Suprapubic skin (tissue), 4 donors: Measurements from ENCODE around the gene RNF166.

Experiments used
- CTCF ChIP-seq, 2 donors: fragments of 200-600 bp in 1 of 2; fragments of 450-650 bp in 1 of 2; sonication (generic) in 1 of 2; IDR thresholded peaks; one replicate each; pipeline ENCODE4 v1.5.1; 2016 to 2019; ENCODE audit warnings: antibody characterized with exemption in 2 of 2, mild to moderate bottlenecking in 1 of 2, moderate library complexity in 1 of 2
- POLR2A ChIP-seq, 2 donors: fragments of 450-650 bp; IDR thresholded peaks; one replicate each; pipeline ENCODE4 v1.6.1; 2017; ENCODE audit warnings: antibody characterized with exemption in 2 of 2, mild to moderate bottlenecking in 2 of 2, moderate library complexity in 2 of 2
- POLR2AphosphoS5 ChIP-seq, 3 donors: sonication (generic); formaldehyde crosslinking; IDR thresholded peaks; one replicate each; pipeline ENCODE4 v1.6.1; 2017; ENCODE audit warnings: antibody characterized with exemption in 3 of 3

- TF ChIP-seq CTCF (IDR thresholded peaks at IDR 0.05) (no peak), POLR2AphosphoS5 (IDR thresholded peaks at IDR 0.05) (no peak), POLR2A (IDR thresholded peaks at IDR 0.05) (no peak)
Observed at GRCh38 chr16:88662222-88662842, 43.9 kb downstream of the RNF166 start.
